ENCODE data around the gene IMMP2L.
"Not testable (repeated sequence)": the region's sequence is repeated elsewhere in the genome, so short reads cannot be mapped to it uniquely, and the experiment has no call there.

DNA sequence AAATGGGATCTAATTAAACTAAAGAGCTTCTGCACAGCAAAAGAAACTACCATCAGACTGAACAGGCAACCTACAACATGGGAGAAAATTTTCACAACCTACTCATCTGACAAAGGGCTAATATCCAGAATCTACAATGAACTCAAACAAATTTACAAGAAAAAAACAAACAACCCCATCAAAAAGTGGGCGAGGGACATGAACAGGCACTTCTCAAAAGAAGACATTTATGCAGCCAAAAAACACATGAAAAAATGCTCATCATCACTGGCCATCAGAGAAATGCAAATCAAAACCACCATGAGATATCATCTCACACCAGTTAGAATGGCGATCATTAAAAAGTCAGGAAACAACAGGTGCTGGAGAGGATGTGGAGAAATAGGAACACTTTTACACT lies 111.6 kb downstream of the IMMP2L start:
- TF ChIP-seq RAD21 (IDR thresholded peaks at IDR 0.05; ENCODE audit: low read length); RFX5 (IDR thresholded peaks at IDR 0.05; ENCODE audit: low read length); TEAD4 (IDR thresholded peaks at IDR 0.05; ENCODE audit: borderline replicate concordance, insufficient read depth); POLR2AphosphoS5 (IDR thresholded peaks at IDR 0.05; ENCODE audit: low read depth, low read length); EZH2phosphoT487 (IDR thresholded peaks at IDR 0.05; ENCODE audit: borderline replicate concordance, low read depth); RXRA (IDR thresholded peaks at IDR 0.05; ENCODE audit: borderline replicate concordance, low read depth): not testable (repeated sequence)
- TF ChIP-seq, protein P1, sequence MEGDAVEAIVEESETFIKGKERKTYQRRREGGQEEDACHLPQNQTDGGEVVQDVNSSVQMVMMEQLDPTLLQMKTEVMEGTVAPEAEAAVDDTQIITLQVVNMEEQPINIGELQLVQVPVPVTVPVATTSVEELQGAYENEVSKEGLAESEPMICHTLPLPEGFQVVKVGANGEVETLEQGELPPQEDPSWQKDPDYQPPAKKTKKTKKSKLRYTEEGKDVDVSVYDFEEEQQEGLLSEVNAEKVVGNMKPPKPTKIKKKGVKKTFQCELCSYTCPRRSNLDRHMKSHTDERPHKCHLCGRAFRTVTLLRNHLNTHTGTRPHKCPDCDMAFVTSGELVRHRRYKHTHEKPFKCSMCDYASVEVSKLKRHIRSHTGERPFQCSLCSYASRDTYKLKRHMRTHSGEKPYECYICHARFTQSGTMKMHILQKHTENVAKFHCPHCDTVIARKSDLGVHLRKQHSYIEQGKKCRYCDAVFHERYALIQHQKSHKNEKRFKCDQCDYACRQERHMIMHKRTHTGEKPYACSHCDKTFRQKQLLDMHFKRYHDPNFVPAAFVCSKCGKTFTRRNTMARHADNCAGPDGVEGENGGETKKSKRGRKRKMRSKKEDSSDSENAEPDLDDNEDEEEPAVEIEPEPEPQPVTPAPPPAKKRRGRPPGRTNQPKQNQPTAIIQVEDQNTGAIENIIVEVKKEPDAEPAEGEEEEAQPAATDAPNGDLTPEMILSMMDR (IDR thresholded peaks at IDR 0.05) = not testable (repeated sequence)

Measured in SK-N-SH (cell line).